ENCODE results near the gene CAMK1D.

- TF ChIP-seq, protein P1, sequence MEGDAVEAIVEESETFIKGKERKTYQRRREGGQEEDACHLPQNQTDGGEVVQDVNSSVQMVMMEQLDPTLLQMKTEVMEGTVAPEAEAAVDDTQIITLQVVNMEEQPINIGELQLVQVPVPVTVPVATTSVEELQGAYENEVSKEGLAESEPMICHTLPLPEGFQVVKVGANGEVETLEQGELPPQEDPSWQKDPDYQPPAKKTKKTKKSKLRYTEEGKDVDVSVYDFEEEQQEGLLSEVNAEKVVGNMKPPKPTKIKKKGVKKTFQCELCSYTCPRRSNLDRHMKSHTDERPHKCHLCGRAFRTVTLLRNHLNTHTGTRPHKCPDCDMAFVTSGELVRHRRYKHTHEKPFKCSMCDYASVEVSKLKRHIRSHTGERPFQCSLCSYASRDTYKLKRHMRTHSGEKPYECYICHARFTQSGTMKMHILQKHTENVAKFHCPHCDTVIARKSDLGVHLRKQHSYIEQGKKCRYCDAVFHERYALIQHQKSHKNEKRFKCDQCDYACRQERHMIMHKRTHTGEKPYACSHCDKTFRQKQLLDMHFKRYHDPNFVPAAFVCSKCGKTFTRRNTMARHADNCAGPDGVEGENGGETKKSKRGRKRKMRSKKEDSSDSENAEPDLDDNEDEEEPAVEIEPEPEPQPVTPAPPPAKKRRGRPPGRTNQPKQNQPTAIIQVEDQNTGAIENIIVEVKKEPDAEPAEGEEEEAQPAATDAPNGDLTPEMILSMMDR (IDR thresholded peaks at IDR 0.05): no peak
- no peak for TF ChIP-seq POLR2A (IDR thresholded peaks at IDR 0.05)
These were observed 134.9 kb downstream of the CAMK1D start for GRCh38 chr10:12484002-12484918.
